Mesothelial cell of epicardium (in vitro differentiated cells): Measurements from ENCODE around the gene CROCC. TPM values are rescaled to one million over a fixed set of nuclear protein-coding genes. Genes with fewer than 3 reads are reported as not detected.

Source experiments
- DNase-seq, 2 experiments: peaks; one replicate each; pipeline ENCODE4 v3.0.0; 2021; ENCODE audit warnings: low spot score in 2 of 2; ENCODE audit not compliant: unreplicated experiment in 2 of 2
- H3K27ac Mint-ChIP-seq: 2 replicates; pipeline ENCODE4 v1.8.0; 2021; ENCODE audit warnings: mixed read lengths
- H3K27me3 Mint-ChIP-seq: 2 replicates; pipeline ENCODE4 v1.8.0; 2021; ENCODE audit warnings: low read depth, mixed read lengths
- H3K36me3 Mint-ChIP-seq: 2 replicates; pipeline ENCODE4 v1.8.0; 2021; ENCODE audit warnings: mixed read lengths
- H3K4me1 Mint-ChIP-seq: 2 replicates; pipeline ENCODE4 v1.8.0; 2021; ENCODE audit warnings: mixed read lengths
- H3K4me3 Mint-ChIP-seq: 2 replicates; pipeline ENCODE4 v1.8.0; 2021; ENCODE audit warnings: mild to moderate bottlenecking, moderate library complexity, mixed read lengths
- H3K9me3 Mint-ChIP-seq: 2 replicates; pipeline ENCODE4 v1.8.0; 2021; ENCODE audit warnings: mixed read lengths
- total RNA-seq: library from RNA; stranded (reverse); gene quantifications from 3 replicates; pipeline ENCODE4 v1.2.1, GENCODE V29; 2021
- TF ChIP-seq, protein P1 (sequence below): fragments of 200-600 bp; sonication (generic); IDR thresholded peaks from one replicate; pipeline ENCODE4 v1.5.0; 2021; ENCODE audit warnings: antibody characterized with exemption; ENCODE audit not compliant: unreplicated experiment

Gene CROCC
- total RNA-seq, 1 donor from 2014 or later = 86.4 TPM

DNA sequence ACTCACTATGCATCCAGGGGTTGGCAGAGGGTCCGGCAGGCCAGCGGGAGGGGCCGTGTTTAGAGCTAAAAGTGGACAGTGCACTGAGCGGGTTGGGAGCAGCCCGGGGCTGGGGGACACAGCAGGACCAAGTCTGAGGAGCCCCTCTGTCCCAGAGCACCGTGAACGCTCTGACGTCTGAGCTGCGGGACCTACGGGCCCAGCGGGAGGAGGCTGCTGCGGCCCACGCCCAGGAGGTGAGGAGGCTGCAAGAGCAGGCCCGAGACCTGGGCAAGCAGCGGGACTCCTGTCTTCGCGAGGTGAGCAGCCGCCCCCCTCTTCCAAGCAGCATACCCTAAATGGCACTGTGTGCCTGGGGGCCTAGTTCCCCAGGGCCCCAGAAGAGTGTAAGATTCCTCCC, 32.8 kb downstream of the CROCC start:
- H3K27me3 Mint-ChIP-seq = no peaks in the 10 kb centered on the region
- no peak for DNase-seq
- no peak overlapping the region for H3K27ac Mint-ChIP-seq
- no peak overlapping the region for H3K4me3 Mint-ChIP-seq
- H3K36me3 Mint-ChIP-seq = no peaks in the 10 kb centered on the region
- no peaks in the 10 kb centered on the region for H3K9me3 Mint-ChIP-seq
- TF ChIP-seq, protein P1, sequence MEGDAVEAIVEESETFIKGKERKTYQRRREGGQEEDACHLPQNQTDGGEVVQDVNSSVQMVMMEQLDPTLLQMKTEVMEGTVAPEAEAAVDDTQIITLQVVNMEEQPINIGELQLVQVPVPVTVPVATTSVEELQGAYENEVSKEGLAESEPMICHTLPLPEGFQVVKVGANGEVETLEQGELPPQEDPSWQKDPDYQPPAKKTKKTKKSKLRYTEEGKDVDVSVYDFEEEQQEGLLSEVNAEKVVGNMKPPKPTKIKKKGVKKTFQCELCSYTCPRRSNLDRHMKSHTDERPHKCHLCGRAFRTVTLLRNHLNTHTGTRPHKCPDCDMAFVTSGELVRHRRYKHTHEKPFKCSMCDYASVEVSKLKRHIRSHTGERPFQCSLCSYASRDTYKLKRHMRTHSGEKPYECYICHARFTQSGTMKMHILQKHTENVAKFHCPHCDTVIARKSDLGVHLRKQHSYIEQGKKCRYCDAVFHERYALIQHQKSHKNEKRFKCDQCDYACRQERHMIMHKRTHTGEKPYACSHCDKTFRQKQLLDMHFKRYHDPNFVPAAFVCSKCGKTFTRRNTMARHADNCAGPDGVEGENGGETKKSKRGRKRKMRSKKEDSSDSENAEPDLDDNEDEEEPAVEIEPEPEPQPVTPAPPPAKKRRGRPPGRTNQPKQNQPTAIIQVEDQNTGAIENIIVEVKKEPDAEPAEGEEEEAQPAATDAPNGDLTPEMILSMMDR = no peak
- H3K4me1 Mint-ChIP-seq = no peaks in the 10 kb centered on the region

DNA sequence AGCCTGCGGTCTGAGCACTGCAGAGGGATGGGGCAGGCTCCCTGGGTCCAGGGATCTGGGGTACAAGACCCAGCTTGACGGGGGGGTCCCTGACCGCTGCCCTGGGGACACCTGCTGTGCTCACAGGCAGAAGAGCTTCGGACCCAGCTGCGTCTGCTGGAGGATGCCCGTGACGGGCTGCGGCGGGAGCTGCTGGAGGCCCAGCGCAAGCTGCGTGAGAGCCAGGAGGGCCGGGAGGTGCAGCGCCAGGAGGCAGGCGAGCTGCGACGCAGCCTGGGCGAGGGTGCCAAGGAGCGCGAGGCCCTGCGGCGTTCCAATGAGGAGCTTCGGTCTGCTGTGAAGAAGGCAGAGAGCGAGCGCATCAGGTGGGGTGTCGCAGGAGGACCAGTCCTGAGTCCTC, 33.5 kb downstream of the CROCC start:
- Mint-ChIP-seq H3K36me3 (no peaks in the 10 kb centered on the region), H3K4me3 (no peak overlapping the region), H3K27ac (no peak overlapping the region), H3K27me3 (no peaks in the 10 kb centered on the region), H3K4me1 (peaks cover under 1% of the 10 kb centered on the region), H3K9me3 (no peaks in the 10 kb centered on the region)
- DNase-seq = no peak
- TF ChIP-seq, protein P1 = no peak

DNA sequence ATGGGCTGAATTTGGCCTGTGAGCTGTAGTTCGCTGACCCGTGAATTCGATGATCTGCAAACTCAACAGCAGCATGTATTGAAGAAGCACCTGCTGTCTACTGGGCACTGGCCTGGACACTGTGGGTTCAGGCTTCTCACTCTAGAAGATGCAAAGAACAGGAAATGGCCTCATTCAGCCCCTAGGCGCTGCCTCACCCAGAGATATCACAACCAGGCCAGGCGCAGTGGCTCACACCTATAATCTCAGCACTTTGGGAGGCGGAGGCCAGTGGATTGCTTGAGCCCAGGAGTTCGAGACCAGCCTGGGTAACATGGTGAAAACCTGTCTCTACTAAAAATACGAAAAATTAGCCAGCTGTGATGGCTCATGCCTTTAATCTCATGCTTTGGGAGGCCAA, 35.0 kb downstream of the CROCC start:
- H3K27me3 Mint-ChIP-seq = no peaks in the 10 kb centered on the region
- H3K36me3 Mint-ChIP-seq = no peaks in the 10 kb centered on the region
- H3K4me3 Mint-ChIP-seq = no peak overlapping the region
- H3K4me1 Mint-ChIP-seq = peaks cover 12% of the 10 kb centered on the region
- TF ChIP-seq, protein P1 = no peak
- no peaks in the 10 kb centered on the region for H3K9me3 Mint-ChIP-seq
- H3K27ac Mint-ChIP-seq = no peak overlapping the region
- DNase-seq = no peak

DNA sequence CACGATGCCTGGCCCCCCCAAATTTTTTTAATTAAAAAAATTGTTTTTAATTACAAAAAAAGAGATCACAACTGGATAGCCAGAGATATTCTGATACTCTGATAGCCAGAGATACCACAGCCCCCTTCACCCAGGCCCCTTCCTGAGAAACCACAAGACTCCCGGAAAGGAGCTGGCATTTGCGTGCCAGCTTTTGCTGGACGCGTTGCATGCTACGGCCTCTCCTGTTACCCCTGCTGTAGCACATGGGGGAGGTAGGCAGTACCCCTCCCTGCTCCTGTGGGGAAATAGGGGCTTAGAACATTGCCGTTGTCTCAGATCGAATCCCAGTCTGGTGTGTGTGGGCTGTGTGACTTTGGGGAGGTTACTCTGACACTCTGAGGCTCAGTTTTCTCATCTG, 36.0 kb downstream of the CROCC start:
- DNase-seq = no peak
- Mint-ChIP-seq H3K9me3 (no peaks in the 10 kb centered on the region), H3K4me1 (peaks cover 13% of the 10 kb centered on the region), H3K27me3 (no peaks in the 10 kb centered on the region), H3K36me3 (no peaks in the 10 kb centered on the region), H3K27ac (no peak overlapping the region), H3K4me3 (no peak overlapping the region)
- TF ChIP-seq, protein P1 = no peak

DNA sequence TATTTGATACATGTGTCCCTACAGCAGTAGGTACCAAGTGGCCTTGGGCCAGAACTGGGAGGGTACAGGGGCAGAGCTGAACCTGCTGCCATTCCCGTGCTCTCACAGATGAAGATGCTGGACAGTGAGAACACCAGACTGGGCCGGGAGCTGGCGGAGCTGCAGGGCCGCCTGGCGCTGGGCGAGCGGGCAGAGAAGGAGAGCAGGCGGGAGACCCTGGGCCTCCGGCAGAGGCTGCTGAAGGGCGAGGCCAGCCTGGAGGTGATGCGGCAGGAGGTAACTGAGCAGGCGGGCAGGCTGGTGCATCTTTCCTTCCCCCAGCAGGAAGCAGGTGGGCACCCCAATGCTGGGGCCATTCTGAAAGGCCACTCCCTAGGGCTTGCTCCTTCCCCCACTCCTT, 36.7 kb downstream of the CROCC start:
- DNase-seq = no peak
- Mint-ChIP-seq H3K9me3 (no peaks in the 10 kb centered on the region), H3K4me3 (no peak overlapping the region), H3K36me3 (no peaks in the 10 kb centered on the region), H3K4me1 (peaks cover 13% of the 10 kb centered on the region), H3K27me3 (no peaks in the 10 kb centered on the region), H3K27ac (no peak overlapping the region)
- TF ChIP-seq, protein P1 = no peak

DNA sequence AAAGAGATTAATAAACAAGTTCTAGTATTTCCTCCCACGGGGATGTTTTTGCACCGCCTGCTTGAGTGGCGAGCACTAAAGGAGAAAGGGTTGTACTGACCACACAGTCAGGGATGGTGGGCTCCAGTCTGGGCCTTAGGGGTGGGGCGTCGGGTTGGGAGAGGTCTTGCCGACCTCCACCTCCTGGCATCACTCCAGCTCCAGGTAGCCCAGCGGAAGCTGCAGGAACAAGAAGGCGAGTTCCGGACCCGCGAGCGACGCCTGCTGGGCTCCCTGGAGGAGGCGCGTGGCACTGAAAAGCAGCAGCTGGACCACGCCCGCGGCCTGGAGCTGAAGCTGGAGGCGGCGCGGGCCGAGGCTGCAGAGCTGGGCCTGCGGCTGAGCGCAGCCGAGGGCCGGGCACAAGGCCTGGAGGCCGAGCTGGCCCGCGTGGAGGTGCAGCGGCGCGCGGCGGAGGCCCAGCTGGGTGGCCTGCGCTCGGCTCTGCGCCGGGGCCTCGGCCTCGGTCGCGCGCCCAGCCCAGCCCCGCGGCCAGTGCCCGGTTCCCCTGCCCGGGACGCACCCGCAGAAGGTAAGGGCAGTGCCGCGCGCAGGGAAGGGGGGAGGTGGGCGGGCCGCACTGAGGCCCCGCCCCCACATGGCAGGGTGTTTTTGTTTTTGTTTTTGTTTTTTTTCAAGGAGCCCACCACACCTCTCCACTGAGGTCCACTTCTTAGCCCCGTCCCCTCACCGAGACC, 39.0 kb downstream of the CROCC start:
- peaks cover 8% of the 10 kb centered on the region for H3K36me3 Mint-ChIP-seq
- peak overlapping the region; percentile 78 for H3K27ac Mint-ChIP-seq
- TF ChIP-seq, protein P1 = peak; percentile 71
- no peaks in the 10 kb centered on the region for H3K9me3 Mint-ChIP-seq
- DNase-seq = peak; percentile 80 to 87
- no peaks in the 10 kb centered on the region for H3K27me3 Mint-ChIP-seq
- peak overlapping the region; percentile 74 for H3K4me3 Mint-ChIP-seq
- H3K4me1 Mint-ChIP-seq = peaks cover 22% of the 10 kb centered on the region
